Measurements from ENCODE around the gene MAPK10.
"Not testable (repeated sequence)": the region's sequence is repeated elsewhere in the genome, so short reads cannot be mapped to it uniquely, and the experiment has no call there.

Gene MAPK10

DNA sequence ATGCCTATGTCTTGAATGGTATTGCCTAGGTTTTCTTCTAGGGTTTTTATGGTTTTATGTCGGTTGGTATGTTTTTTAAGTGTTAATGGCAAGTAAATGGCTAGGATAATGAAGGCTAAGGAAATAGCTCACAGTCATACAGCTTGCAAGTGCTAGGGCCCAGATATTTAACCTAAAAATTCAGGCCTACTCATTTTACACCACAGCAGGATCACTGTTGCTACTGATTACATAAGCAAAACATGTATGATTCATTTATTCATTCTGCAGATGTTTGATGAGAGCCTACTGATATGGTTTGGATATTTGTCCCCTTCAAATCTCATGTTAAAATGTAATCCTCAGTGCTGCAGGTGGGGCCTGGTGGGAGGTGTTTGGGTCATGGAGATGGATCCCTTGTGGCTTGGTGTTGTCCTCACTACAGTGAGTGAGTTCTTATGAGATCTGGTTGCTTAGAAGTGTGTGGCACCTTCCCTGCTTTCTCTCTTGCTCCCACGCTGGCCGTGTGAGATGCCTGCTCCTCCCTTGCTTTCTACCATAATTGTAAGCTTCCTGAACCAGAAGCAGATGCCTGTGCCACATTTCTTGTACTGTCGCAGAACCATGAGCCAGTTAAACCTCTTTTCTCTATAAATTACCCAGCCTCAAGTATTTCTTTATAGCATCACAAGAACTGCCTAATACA lies 175.5 kb downstream of the MAPK10 start:
- TF ChIP-seq, protein P1, sequence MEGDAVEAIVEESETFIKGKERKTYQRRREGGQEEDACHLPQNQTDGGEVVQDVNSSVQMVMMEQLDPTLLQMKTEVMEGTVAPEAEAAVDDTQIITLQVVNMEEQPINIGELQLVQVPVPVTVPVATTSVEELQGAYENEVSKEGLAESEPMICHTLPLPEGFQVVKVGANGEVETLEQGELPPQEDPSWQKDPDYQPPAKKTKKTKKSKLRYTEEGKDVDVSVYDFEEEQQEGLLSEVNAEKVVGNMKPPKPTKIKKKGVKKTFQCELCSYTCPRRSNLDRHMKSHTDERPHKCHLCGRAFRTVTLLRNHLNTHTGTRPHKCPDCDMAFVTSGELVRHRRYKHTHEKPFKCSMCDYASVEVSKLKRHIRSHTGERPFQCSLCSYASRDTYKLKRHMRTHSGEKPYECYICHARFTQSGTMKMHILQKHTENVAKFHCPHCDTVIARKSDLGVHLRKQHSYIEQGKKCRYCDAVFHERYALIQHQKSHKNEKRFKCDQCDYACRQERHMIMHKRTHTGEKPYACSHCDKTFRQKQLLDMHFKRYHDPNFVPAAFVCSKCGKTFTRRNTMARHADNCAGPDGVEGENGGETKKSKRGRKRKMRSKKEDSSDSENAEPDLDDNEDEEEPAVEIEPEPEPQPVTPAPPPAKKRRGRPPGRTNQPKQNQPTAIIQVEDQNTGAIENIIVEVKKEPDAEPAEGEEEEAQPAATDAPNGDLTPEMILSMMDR (IDR thresholded peaks at IDR 0.05; ENCODE audit: low read depth, low read length), result no peak
- DNase-seq (ENCODE audit: extremely low read depth, low read depth), result no peak

DNA sequence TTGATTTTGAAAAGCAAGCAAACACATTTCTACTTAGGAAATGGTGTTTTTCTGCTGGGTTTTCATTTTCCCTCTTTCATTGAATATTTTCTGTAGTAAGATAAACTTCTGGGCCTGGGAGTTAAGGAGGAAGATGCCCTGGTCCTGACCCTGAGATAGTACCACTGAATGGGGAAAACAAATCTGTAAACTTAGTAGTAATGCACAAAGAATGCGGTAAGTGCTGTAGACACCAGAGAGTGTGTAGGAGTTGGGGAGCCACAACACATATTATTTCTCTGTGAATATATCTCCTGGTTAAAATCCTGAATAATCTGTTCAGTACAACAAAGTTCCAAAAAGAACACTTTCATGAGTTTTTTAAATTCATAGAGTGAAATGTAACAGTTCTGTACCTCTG lies 178.3 kb downstream of the MAPK10 start:
- DNase-seq (ENCODE audit: extremely low read depth, low read depth), result no peak
- TF ChIP-seq, protein P1 (IDR thresholded peaks at IDR 0.05; ENCODE audit: low read depth, low read length), result no peak

DNA sequence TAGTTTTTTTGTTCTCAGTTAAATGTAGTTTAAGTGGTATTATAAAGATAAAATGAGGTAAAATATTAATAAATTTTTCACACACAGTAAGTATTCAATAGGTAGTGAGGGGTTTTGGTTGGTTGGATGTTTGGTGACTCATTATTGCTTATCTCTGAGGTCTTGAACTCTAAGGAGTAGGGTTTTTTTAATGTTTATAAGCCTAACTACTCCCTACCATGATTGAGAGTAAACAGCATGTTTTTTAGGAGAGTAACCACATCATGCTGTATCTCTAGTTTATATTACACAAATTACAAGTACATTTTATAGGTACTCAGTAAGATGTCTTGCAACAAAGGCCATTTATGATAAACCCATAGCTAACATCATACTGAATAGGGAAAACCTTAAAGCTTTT lies 181.6 kb downstream of the MAPK10 start:
- TF ChIP-seq, protein P1 (IDR thresholded peaks at IDR 0.05; ENCODE audit: low read depth, low read length), result no peak
- no peak for DNase-seq (ENCODE audit: extremely low read depth, low read depth)

DNA sequence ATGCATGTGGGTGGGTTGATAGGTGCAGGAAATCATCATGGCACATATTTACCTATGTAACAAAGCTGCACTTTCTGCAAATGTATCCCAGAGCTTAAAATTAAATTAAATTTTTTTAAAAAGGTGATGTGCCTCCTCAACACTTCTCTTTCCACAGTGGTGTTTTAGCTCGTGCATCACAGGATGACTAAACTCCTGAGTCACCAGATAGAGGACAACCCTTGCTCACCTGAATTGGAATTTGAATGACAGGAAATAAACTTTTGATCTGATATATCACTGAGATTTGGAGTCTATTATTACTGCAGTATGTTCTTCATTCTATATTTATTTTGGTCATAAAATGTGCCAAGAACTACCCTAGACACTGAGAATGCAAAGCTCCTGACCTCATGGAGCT lies 185.3 kb downstream of the MAPK10 start:
- TF ChIP-seq, protein P1 (IDR thresholded peaks at IDR 0.05; ENCODE audit: low read depth, low read length), result no peak
- no peak for DNase-seq (ENCODE audit: extremely low read depth, low read depth)

DNA sequence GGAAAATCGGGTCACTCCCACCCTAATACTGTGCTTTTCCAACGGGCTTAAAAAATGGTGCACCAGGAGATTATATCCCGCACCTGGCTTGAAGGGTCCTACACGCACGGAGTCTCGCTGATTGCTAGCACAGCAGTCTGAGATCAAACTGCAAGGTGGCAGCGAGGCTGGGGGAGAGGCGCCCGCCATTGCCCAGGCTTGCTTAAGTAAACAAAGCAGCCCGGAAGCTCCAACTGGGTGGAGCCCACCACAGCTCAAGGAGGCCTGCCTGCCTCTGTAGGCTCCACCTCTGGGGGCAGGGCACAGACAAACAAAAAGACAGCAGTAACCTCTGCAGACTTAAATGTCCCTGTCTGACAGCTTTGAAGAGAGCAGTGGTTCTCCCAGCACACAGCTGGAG lies 191.5 kb downstream of the MAPK10 start:
- DNase-seq (ENCODE audit: extremely low read depth, low read depth), result not testable (repeated sequence)

DNA sequence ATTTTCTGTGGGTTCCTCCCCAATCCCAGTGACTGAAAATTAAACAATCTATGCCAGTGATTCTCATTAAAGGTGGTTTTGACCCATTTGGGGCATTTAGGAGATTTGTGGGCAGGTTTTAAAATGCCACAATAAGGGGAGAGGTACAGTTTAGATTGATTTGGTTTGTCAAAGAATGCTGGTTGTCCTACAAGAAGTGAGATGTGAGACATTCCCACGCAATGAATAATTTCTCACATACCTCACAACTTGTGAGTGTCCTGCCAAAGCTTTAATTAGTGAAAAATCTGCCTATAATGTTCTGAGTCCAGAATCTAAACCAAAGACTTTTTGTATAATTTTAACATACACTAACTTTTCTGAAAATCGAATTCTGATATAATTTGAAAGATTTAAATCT lies 199.4 kb downstream of the MAPK10 start:
- no peak for DNase-seq (ENCODE audit: extremely low read depth, low read depth)
- TF ChIP-seq, protein P1 (IDR thresholded peaks at IDR 0.05; ENCODE audit: low read depth, low read length), result no peak

DNA sequence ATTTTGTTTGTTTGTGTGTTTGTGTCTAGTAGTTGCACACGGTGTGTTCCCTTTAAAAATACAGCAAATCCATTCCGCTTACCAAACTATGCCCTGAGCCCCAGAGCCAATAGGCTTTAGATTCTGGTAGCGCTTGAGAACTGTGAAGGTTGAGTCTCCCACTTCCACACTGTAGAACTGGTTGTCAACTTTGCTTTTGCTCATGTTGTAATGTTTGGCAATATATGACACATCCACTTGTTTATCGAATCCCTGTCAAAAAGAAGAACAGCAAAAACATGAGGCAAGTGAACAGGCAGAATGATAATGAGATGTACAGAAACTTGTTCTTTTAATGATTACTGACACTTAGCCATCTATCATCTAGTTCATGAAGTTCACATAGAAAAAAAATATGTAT lies 200.6 kb downstream of the MAPK10 start:
- no peak for DNase-seq (ENCODE audit: extremely low read depth, low read depth)
- TF ChIP-seq, protein P1 (IDR thresholded peaks at IDR 0.05; ENCODE audit: low read depth, low read length), result no peak

DNA sequence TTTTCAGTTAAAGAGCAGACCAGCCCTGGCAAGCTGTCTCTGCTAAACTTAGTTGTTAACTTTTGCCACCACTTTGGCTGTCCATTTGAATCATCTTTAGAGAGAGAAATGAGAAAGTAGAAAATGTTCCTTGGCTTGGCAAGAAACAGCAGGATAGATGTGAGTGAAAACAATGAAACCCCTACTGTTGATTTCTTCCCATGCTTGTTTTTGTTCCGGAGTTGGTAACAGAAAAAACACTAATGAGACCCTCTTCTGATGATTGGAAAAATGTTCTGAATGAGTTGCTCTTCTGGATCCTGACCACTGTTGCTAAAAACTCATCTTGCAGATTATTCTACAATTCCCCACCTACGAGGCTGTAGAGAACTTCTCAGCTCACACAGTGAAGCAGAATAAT lies 203.3 kb downstream of the MAPK10 start:
- no peak for DNase-seq (ENCODE audit: extremely low read depth, low read depth)
- TF ChIP-seq, protein P1 (IDR thresholded peaks at IDR 0.05; ENCODE audit: low read depth, low read length), result no peak
